ENCODE measurements around the gene TENM3. TPM values are rescaled to one million over a fixed set of nuclear protein-coding genes. Genes with fewer than 3 reads are reported as not detected.

Gene TENM3
- total and polyA plus RNA-seq, 2 of the 8 experiments (the other 6 are each of a cell fraction or from before 2014, with no cell fraction given) = 36.9 to 69.3 TPM

DNA sequence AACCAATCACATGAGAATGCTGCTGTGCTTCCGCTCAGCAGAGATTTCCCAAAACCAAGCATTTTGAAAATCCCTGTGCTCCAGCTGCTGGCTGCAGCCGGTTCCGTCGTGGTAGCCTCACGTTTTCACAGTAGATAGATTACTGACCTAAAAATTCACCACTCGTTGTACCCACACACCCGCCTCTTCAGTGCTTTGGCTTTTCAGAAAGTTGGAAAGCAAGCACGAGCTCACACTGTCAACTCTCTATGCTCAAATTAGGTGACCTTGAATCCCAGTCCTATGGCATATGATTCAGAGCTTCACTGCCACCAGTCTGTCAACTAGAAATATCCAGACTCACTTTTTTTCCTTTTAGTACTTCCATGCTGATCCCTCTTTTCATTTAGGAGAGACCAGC lies 505.1 kb downstream of the TENM3 start:
- FAIRE-seq (no peak), DNase-seq (ENCODE audit: low read depth in 1 of 2, low spot score in 2 of 2) (no peak)
- Histone ChIP-seq H4K8ac (ENCODE audit: extremely low read depth, insufficient read depth, low read length) (no peak overlapping the region), H3K23me2 (ENCODE audit: low read depth, low read length) (no peaks in the 10 kb centered on the region), H2BK20ac (ENCODE audit: low read length) (no peak overlapping the region), H2AK5ac (ENCODE audit: low read depth, low read length) (no peak overlapping the region), H4K5ac (ENCODE audit: insufficient read length, low read depth, low read length) (no peak overlapping the region), H2BK120ac (replicated peaks; ENCODE audit: low read depth, low read length) (no peak overlapping the region), H2AFZ (ENCODE audit: low read length) (no peak overlapping the region), H3K27me3 (replicated peaks in 1 of 4; ENCODE audit: control insufficient read depth in 3 of 4, extremely low read depth in 1 of 4, insufficient read depth in 3 of 4, low read length in 3 of 4) (no peaks in the 10 kb centered on the region), H3K9ac (replicated peaks in 1 of 4; ENCODE audit: extremely low read depth in 1 of 4, low read depth in 3 of 4, low read length in 3 of 4) (no peak overlapping the region), H3K4me3 (ENCODE audit: extremely low read depth in 1 of 4, insufficient read depth in 2 of 4, low read depth in 3 of 4, low read length in 4 of 4) (no peak overlapping the region), H3K56ac (replicated peaks; ENCODE audit: insufficient read length, low read depth, low read length) (no peak overlapping the region), H3K9me3 (ENCODE audit: insufficient read depth in 2 of 2, low read depth in 1 of 2, low read length in 1 of 2) (no peaks in the 10 kb centered on the region), H3K4me1 (replicated peaks in 1 of 4; ENCODE audit: control insufficient read depth in 3 of 4, insufficient read depth in 4 of 4, low read length in 3 of 4) (peaks cover 0 to 3% (median 0%) of the 10 kb centered on the region in 4 experiments; a peak in 1 of 7 replicates), H4K91ac (replicated peaks; ENCODE audit: insufficient read length, low read length) (no peak overlapping the region), H3K14ac (ENCODE audit: insufficient read length) (no peak overlapping the region), H3K4me2 (ENCODE audit: insufficient read depth in 1 of 2, low read depth in 2 of 2, low read length in 2 of 2) (no peak overlapping the region), H2BK12ac (ENCODE audit: low read depth, low read length) (no peak overlapping the region), H2BK15ac (ENCODE audit: low read length) (no peak overlapping the region), H3K4ac (replicated peaks; ENCODE audit: insufficient read length, low read depth, low read length) (no peak overlapping the region), H3K23ac (ENCODE audit: insufficient read length) (no peak overlapping the region), H2BK5ac (ENCODE audit: low read depth, low read length) (no peak overlapping the region), H3K18ac (ENCODE audit: extremely low read depth, low read length) (no peak overlapping the region), H3K27ac (ENCODE audit: low read depth, low read length) (no peak overlapping the region), H3K79me1 (ENCODE audit: low read depth, low read length) (no peaks in the 10 kb centered on the region), H3K79me2 (ENCODE audit: control insufficient read depth in 1 of 2, insufficient read depth in 2 of 2, low read length in 2 of 2) (no peaks in the 10 kb centered on the region), H4K20me1 (replicated peaks in 1 of 2; ENCODE audit: control insufficient read depth in 1 of 2, insufficient read depth in 2 of 2, low read length in 2 of 2) (no peaks in the 10 kb centered on the region), H3K36me3 (ENCODE audit: control insufficient read depth in 2 of 4, insufficient read depth in 4 of 4, low read length in 3 of 4) (peaks cover 0 to 4% (median 0%) of the 10 kb centered on the region in 4 experiments; a peak in 2 of 8 replicates)
- ChIA-PET CTCF (ENCODE audit: partially characterized antibody) (interaction anchor here (0.6 to 1.8 kb wide), 4 partner anchors 11 to 18 kb away, joined by 3 to 4 read pairs (median 3); no protein-coding TSS in a partner anchor), POLR2A (ENCODE audit: partially characterized antibody) (no interaction called here)
- 80% methylated on average over 8 of the region's 8 CpGs; no CpG with 5 or more reads in 1 of the 2 experiments for WGBS, 2 experiments (ENCODE audit: extremely low coverage in 1 of 2, insufficient coverage in 1 of 2, insufficient read length in 1 of 2, insufficient replicate concordance in 2 of 2, low coverage in 1 of 2, low lambda C conversion rate in 2 of 2, missing lambda C conversion rate in 1 of 2)
- TF ChIP-seq ZNF274 (IDR thresholded peaks at IDR 0.05; ENCODE audit: borderline replicate concordance, extremely low read depth, low read length) = no peak
- TF ChIP-seq YY1 (IDR thresholded peaks at IDR 0.05; ENCODE audit: low read depth, low read length) = no peak
- no peak for TF ChIP-seq POLR2A (IDR thresholded peaks at IDR 0.05; ENCODE audit: control extremely low read depth in 1 of 2, low read depth in 2 of 2, low read length in 2 of 2)
- no peak for TF ChIP-seq GABPA (IDR thresholded peaks at IDR 0.05; ENCODE audit: borderline replicate concordance, insufficient read depth, low read length)
- no peak for TF ChIP-seq KDM1A (IDR thresholded peaks at IDR 0.05; ENCODE audit: borderline replicate concordance, low read length)
- TF ChIP-seq TCF12 (IDR thresholded peaks at IDR 0.05; ENCODE audit: low read depth, low read length) = no peak
- no peak for TF ChIP-seq NANOG (IDR thresholded peaks at IDR 0.05; ENCODE audit: insufficient read depth, low read depth, low read length, poor library complexity, severe bottlenecking)
- TF ChIP-seq BCL11A (IDR thresholded peaks at IDR 0.05; ENCODE audit: low read depth in 2 of 2, low read length in 2 of 2) = no peak
- TF ChIP-seq CHD2 (IDR thresholded peaks at IDR 0.05; ENCODE audit: low read length) = no peak
- TF ChIP-seq, protein P1, sequence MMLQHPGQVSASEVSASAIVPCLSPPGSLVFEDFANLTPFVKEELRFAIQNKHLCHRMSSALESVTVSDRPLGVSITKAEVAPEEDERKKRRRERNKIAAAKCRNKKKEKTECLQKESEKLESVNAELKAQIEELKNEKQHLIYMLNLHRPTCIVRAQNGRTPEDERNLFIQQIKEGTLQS (IDR thresholded peaks at IDR 0.05; ENCODE audit: insufficient read depth, low read depth, low read length) = no peak
- TF ChIP-seq TEAD4 (IDR thresholded peaks at IDR 0.05; ENCODE audit: low read depth, low read length) = no peak
- no peak for TF ChIP-seq CBX5 (IDR thresholded peaks at IDR 0.05; ENCODE audit: low read depth, low read length)
- no peak for TF ChIP-seq JUND (IDR thresholded peaks at IDR 0.05; ENCODE audit: low read length)
